Measurements from ENCODE around the gene DSE.

DSE gene

GRCh38 chr6:116447052-116447451 is 76.3 kb downstream of the DSE start:
- H3K27ac ChIP-seq, result no peak overlapping the region
- no peak for TF ChIP-seq CTCF (IDR thresholded peaks at IDR 0.05)

- no peak for TF ChIP-seq CTCF (IDR thresholded peaks at IDR 0.05)
- TF ChIP-seq ZFX (IDR thresholded peaks at IDR 0.05; ENCODE audit: borderline replicate concordance), result no peak
- no peak overlapping the region for H3K27ac ChIP-seq
Observed at GRCh38 chr6:116447496-116448011, 76.8 kb downstream of the DSE start.

GRCh38 chr6:116449565-116449964 is 78.8 kb downstream of the DSE start:
- H3K27ac ChIP-seq, result no peak overlapping the region
- TF ChIP-seq ZFX (IDR thresholded peaks at IDR 0.05; ENCODE audit: borderline replicate concordance) (no peak), CTCF (IDR thresholded peaks at IDR 0.05) (no peak)

GRCh38 chr6:116450185-116450710 is 79.5 kb downstream of the DSE start:
- H3K27ac ChIP-seq, result no peak overlapping the region
- no peak for TF ChIP-seq CTCF (IDR thresholded peaks at IDR 0.05)
- TF ChIP-seq ZFX (IDR thresholded peaks at IDR 0.05; ENCODE audit: borderline replicate concordance), result no peak

- no peak overlapping the region for H3K27ac ChIP-seq
- TF ChIP-seq CTCF (IDR thresholded peaks at IDR 0.05), result no peak
- TF ChIP-seq ZFX (IDR thresholded peaks at IDR 0.05; ENCODE audit: borderline replicate concordance), result no peak
Observed at GRCh38 chr6:116450769-116451740, 80.3 kb downstream of the DSE start.

GRCh38 chr6:116451916-116452315 is 81.2 kb downstream of the DSE start:
- TF ChIP-seq ZFX (IDR thresholded peaks at IDR 0.05; ENCODE audit: borderline replicate concordance), result no peak
- TF ChIP-seq CTCF (IDR thresholded peaks at IDR 0.05), result no peak
- H3K27ac ChIP-seq, result no peak overlapping the region

GRCh38 chr6:116452531-116452930 is 81.8 kb downstream of the DSE start:
- TF ChIP-seq ZFX (IDR thresholded peaks at IDR 0.05; ENCODE audit: borderline replicate concordance) (no peak), CTCF (IDR thresholded peaks at IDR 0.05) (no peak)
- H3K27ac ChIP-seq, result no peak overlapping the region
